Lung (tissue), 12 donors: Measurements from ENCODE around the gene ANK3. TPM values are rescaled to one million over a fixed set of nuclear protein-coding genes. Genes with fewer than 3 reads are reported as not detected.

Experiments used
- ATAC-seq: fragments of 200-7000 bp; cut with Tn5 transposase; one replicate; pipeline ENCODE4 v1.9.1; 2020; ENCODE audit warnings: moderate number of reproducible peaks; ENCODE audit not compliant: insufficient read depth, low FRiP score
- DNase-seq, 3 donors: peaks; one replicate each; pipeline ENCODE4 v3.0.0-alpha.2; 2013 to 2017
- H3K27ac ChIP-seq, 2 donors: one replicate each; pipeline ENCODE4 v1.5.1; 2013; ENCODE audit warnings: mild to moderate bottlenecking in 2 of 2, moderate library complexity in 2 of 2, control low read depth in 1 of 2, inconsistent platforms in 1 of 2, low read depth in 1 of 2, low read length in 1 of 2
- H3K27me3 ChIP-seq, 3 donors: one replicate each; pipeline ENCODE4 v1.5.1; 2013; ENCODE audit warnings: low read length in 2 of 3; ENCODE audit not compliant: control insufficient read depth in 3 of 3, insufficient read depth in 3 of 3
- H3K36me3 ChIP-seq, 4 donors: one replicate each; pipeline ENCODE4 v1.5.1; 2013; ENCODE audit warnings: low read length in 4 of 4, mild to moderate bottlenecking in 1 of 4, moderate library complexity in 1 of 4; ENCODE audit not compliant: control insufficient read depth in 4 of 4, insufficient read depth in 4 of 4
- H3K4me1 ChIP-seq, 5 donors: one replicate each; pipeline ENCODE4 v1.5.1; 2013; ENCODE audit warnings: low read length in 5 of 5, mild to moderate bottlenecking in 2 of 5, moderate library complexity in 1 of 5; ENCODE audit not compliant: control insufficient read depth in 5 of 5, insufficient read depth in 5 of 5
- H3K4me3 ChIP-seq: one replicate; pipeline ENCODE4 v1.5.1; 2013; ENCODE audit warnings: mild to moderate bottlenecking, control low read depth, moderate library complexity
- H3K9ac ChIP-seq, 2 donors: one replicate each; pipeline ENCODE4 v1.5.1; 2013; ENCODE audit warnings: low read length in 2 of 2, control low read depth in 1 of 2; ENCODE audit not compliant: insufficient read depth in 1 of 2
- H3K9me3 ChIP-seq, 4 donors: one replicate each; pipeline ENCODE4 v1.5.1; 2013; ENCODE audit warnings: low read length in 3 of 4, mild to moderate bottlenecking in 1 of 4, moderate library complexity in 1 of 4; ENCODE audit not compliant: control insufficient read depth in 4 of 4, insufficient read depth in 3 of 4
- WGBS, 2 donors: extraction: QIAGEN DNeasy Blood & Tissue Kit; methylation state at CpG; one replicate each; pipeline ENCODE4 v1.1.7; 2013; 5-methylcytosine and 5-hydroxymethylcytosine counted together
- polyA plus RNA-seq, 2 donors: library from polyadenylated mRNA; stranded (reverse); fragments of 200-250 nt; gene quantifications; one replicate each; pipeline ENCODE4 v1.2.1, GENCODE V29; 2013
- total RNA-seq, 2 donors: library from RNA; depleted of rRNA in 1 of 2; stranded (reverse); fragments of >200 nt in 1 of 2; gene quantifications; one replicate each; pipeline ENCODE4 v1.2.1, GENCODE V29; 2014 to 2021
- TF ChIP-seq, protein P1 (sequence below): IDR thresholded peaks from 2 replicates; pipeline ENCODE4 v1.5.1; 2012; ENCODE audit warnings: mild to moderate bottlenecking; ENCODE audit errors: control extremely low read depth, extremely low read depth
- donor health status: control.
- donor health status: control.
- donor health status: Bipolar disorder and iron deficiency.
- donor health status: healthy.
- donor health status: DM: yes; HTN: yes; CAD: no.

The ANK3 gene
- total and polyA plus RNA-seq, 4 donors = 10.4 to 96.0 (median 46.4) TPM

DNA sequence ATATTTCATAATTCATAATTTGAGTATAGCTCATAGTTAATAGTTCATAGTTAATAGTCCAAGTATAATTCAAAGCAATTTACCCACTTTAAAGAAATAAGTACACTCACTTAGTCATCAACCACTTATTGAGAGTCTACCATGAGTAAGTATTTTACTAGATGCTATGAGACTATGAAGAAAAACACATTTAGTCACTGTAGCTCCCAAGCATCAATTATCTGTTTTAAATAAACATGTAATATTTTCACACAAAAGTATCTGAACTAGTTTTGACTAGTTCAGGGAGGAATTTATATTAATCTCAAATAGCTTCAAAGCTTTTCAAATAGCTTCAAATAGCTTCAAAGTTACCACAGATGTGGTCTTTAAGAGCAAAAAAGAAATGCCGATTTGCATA is 119.2 kb downstream of the ANK3 start:
- no peak for DNase-seq
- Histone ChIP-seq H3K36me3 (peaks cover 0 to 4% (median 0%) of the 10 kb centered on the region in 4 donors), H3K27ac (no peak overlapping the region), H3K27me3 (no peaks in the 10 kb centered on the region), H3K9me3 (no peaks in the 10 kb centered on the region), H3K4me1 (no peaks in the 10 kb centered on the region), H3K9ac (no peak overlapping the region), H3K4me3 (no peak overlapping the region)
- TF ChIP-seq, protein P1, sequence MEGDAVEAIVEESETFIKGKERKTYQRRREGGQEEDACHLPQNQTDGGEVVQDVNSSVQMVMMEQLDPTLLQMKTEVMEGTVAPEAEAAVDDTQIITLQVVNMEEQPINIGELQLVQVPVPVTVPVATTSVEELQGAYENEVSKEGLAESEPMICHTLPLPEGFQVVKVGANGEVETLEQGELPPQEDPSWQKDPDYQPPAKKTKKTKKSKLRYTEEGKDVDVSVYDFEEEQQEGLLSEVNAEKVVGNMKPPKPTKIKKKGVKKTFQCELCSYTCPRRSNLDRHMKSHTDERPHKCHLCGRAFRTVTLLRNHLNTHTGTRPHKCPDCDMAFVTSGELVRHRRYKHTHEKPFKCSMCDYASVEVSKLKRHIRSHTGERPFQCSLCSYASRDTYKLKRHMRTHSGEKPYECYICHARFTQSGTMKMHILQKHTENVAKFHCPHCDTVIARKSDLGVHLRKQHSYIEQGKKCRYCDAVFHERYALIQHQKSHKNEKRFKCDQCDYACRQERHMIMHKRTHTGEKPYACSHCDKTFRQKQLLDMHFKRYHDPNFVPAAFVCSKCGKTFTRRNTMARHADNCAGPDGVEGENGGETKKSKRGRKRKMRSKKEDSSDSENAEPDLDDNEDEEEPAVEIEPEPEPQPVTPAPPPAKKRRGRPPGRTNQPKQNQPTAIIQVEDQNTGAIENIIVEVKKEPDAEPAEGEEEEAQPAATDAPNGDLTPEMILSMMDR = no peak
- no peak for ATAC-seq
- 92 to 94% methylated on average over 1 of the region's 1 CpG for WGBS, 2 donors

DNA sequence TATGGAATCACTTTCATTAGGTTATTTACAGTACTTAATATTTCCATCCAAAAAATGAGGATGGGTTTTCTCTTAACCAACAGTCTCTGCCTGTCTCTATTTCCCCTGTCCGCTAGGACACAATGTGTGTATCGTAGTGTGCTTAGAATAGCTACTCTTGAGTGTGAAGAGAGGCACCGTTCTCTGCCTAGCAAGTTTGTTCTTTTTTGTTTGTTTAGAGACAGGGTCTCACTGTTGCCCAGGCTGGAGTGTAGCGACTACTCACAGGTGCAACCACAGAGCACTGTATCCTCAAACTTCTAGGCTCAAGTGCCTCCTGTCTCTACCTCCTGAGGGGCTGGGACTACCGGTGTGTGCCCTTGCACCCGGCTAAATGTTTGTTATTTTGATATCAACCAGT is 121.9 kb downstream of the ANK3 start:
- WGBS, 2 donors = 79 to 87% methylated on average over 6 of the region's 6 CpGs

DNA sequence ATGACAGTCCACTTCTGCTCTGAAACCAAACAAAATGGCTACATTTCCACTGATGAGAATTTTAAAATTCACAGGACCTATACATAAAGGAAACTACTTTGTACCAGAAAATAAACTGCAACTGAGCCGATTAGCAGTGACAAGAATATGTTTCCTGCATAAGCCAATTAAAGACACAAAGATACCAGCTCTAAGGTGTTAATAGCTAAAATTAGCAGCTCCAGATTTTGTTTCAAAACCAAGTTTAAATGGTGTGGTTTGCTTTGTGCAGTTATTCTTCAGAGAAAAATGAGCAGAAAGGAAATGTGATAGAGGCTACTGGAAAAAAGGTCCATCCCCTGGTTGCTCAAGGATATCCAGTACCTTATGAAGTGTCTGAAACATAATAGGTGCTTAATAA is 123.2 kb downstream of the ANK3 start:
- peaks cover 0 to 14% (median 4%) of the 10 kb centered on the region in 4 donors for H3K36me3 ChIP-seq
- TF ChIP-seq, protein P1 = no peak
- ATAC-seq (no peak), DNase-seq (no peak)
- H3K9me3 ChIP-seq = no peaks in the 10 kb centered on the region
- no peak overlapping the region for H3K9ac ChIP-seq
- H3K27me3 ChIP-seq = no peaks in the 10 kb centered on the region
- H3K4me3 ChIP-seq = no peak overlapping the region
- peak overlapping the region in 1 of 2 donors; percentile 9 for H3K27ac ChIP-seq
- no peaks in the 10 kb centered on the region for H3K4me1 ChIP-seq
- WGBS, 2 donors = 73 to 74% methylated on average over 1 of the region's 1 CpG

More for the DNA sequence above, 121.9 kb downstream of the ANK3 start:
- H3K9me3 ChIP-seq = no peaks in the 10 kb centered on the region
- no peaks in the 10 kb centered on the region for H3K27me3 ChIP-seq
- H3K9ac ChIP-seq = no peak overlapping the region
- no peaks in the 10 kb centered on the region for H3K4me1 ChIP-seq
- H3K27ac ChIP-seq = peak overlapping the region in 1 of 2 donors; percentile 13
- DNase-seq = peak in 1 of 3 donors; percentile 13
- peaks cover 0 to 6% (median 3%) of the 10 kb centered on the region in 4 donors for H3K36me3 ChIP-seq
- TF ChIP-seq, protein P1 = no peak
- no peak for ATAC-seq
- H3K4me3 ChIP-seq = no peak overlapping the region

DNA sequence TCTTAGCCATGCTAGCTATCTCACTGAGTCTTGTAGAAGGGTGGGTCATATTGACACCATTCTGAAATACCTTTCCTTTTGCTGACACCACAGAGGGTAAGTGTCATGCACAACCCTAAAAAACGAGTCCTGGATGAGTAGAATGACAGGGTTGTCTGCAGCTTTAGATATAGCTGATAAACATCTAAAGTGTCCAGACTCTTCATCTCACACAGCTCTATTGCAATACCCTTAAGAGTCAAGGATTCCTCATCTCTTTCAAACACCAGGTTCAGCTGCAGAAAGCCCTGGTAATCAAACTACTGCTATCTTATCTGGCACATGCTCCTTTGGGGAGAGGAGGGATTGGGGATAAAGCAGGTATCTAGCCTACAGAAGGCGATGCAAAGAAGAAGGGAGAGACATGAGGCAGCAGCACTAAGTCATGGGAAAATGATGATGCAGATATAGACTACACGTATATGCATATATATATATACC is 127.0 kb downstream of the ANK3 start:
- DNase-seq = no peak
- no peak for ATAC-seq

More for the DNA sequence above, 127.0 kb downstream of the ANK3 start:
- Histone ChIP-seq H3K4me1 (peaks cover 0 to 6% (median 0%) of the 10 kb centered on the region in 5 donors), H3K9ac (no peak overlapping the region), H3K36me3 (peaks cover 0 to 20% (median 4%) of the 10 kb centered on the region in 4 donors), H3K9me3 (no peaks in the 10 kb centered on the region), H3K27ac (no peak overlapping the region), H3K27me3 (no peaks in the 10 kb centered on the region), H3K4me3 (no peak overlapping the region)
- 81% methylated on average over 3 of the region's 3 CpGs for WGBS, 2 donors
- TF ChIP-seq, protein P1 = no peak
